ENCODE results near the gene ATP7A.

DNA sequence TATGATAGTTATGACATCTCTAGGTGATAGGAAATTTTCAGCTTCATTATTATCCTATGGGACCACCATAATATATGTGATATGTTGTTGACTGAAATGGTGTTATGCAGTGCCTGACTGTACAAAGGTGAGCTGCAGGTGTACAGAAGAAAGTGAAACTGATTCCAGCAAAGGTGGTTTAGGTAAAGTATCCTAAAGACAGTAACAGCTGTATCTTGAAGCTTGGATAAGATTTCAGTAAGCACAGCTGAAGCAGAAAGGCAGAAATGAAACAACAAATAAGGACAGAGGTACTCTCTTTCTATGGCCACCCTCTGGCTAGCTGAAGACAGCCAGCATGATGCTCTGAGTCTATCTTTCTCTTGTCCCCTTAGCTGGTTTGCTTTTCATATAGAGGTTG is 163.6 kb downstream of the ATP7A start:
- TF ChIP-seq CTCF (IDR thresholded peaks at IDR 0.05) (no peak), EZH2 (IDR thresholded peaks at IDR 0.05; ENCODE audit: borderline replicate concordance, insufficient read depth, low read depth, low read length, poor library complexity, severe bottlenecking) (no peak)

Measured in B cell (primary cell).